NCI-H748 (cell line): ENCODE results near the gene LTC4S.
"Not testable (repeated sequence)": the region's sequence is repeated elsewhere in the genome, so short reads cannot be mapped to it uniquely, and the experiment has no call there.

ENCODE experiments used
- DNase-seq: peaks from one replicate; lab custom pipeline; 2025; ENCODE audit not compliant: unreplicated experiment; lab: John Stamatoyannopoulos, UW

LTC4S gene

GRCh38 chr5:179793468-179794139, at the start of gene LTC4S:
Gene LTC4S, plus strand, starts transcription at chr5:179793986. Its CDS starts 95 bp downstream, at chr5:179794081.
- no peak for DNase-seq

- not testable (repeated sequence) for DNase-seq
Observed at GRCh38 chr5:179744106-179744505, 49.7 kb upstream of the LTC4S start.

- no peak for DNase-seq
Observed at GRCh38 chr5:179746872-179747271, 46.9 kb upstream of the LTC4S start.

GRCh38 chr5:179747811-179748210, 46.0 kb upstream of the LTC4S start:
- DNase-seq = no peak

GRCh38 chr5:179749857-179750508, 43.8 kb upstream of the LTC4S start:
- DNase-seq = no peak

- no peak for DNase-seq
Observed at GRCh38 chr5:179753971-179754370, 39.8 kb upstream of the LTC4S start.

GRCh38 chr5:179755022-179755421, 38.8 kb upstream of the LTC4S start:
- no peak for DNase-seq

GRCh38 chr5:179758955-179759354, 34.8 kb upstream of the LTC4S start:
- no peak for DNase-seq

- no peak for DNase-seq
Observed at GRCh38 chr5:179759581-179760551, 33.9 kb upstream of the LTC4S start.

- no peak for DNase-seq
Observed at GRCh38 chr5:179762079-179762780, 31.6 kb upstream of the LTC4S start.

GRCh38 chr5:179762781-179763176, 31.0 kb upstream of the LTC4S start:
- no peak for DNase-seq

GRCh38 chr5:179763215-179763945, 30.4 kb upstream of the LTC4S start:
- peak; percentile 66 for DNase-seq

GRCh38 chr5:179764056-179764455, 29.7 kb upstream of the LTC4S start:
- DNase-seq = no peak

- no peak for DNase-seq
Observed at GRCh38 chr5:179765400-179765799, 28.4 kb upstream of the LTC4S start.

GRCh38 chr5:179766021-179766725, 27.6 kb upstream of the LTC4S start:
- DNase-seq = no peak

- DNase-seq = no peak
Observed at GRCh38 chr5:179766726-179767455, 26.9 kb upstream of the LTC4S start.

- DNase-seq = no peak
Observed at GRCh38 chr5:179767496-179768100, 26.2 kb upstream of the LTC4S start.

GRCh38 chr5:179768326-179769085, 25.3 kb upstream of the LTC4S start:
- no peak for DNase-seq
